Measurements from ENCODE around the gene MPL.

The MPL gene

GRCh38 chr1:43358746-43359693 lies 21.4 kb downstream of the MPL start, which contains the start of gene CDC20:
TSS of gene CDC20 (plus strand) at chr1:43358981. CDS start at chr1:43359216, 235 bp downstream.
- ChIA-PET CTCF (interaction anchor here (0.8 to 3.2 kb wide), 10 partner anchors 9 to 132 kb away, joined by 3 to 11 read pairs (median 6); partner anchors contain the start of genes ELOVL1, MED8 and SZT2), POLR2A (interaction anchor here (0.6 to 2.5 kb wide), 25 partner anchors 8 to 1416 kb away, joined by 3 to 34 read pairs (median 5); partner anchors contain the start of genes ELOVL1, KDM4A, MED8 and RPS8)
- Histone ChIP-seq H3K27ac (ENCODE audit: extremely low read depth, low read depth, low read length) (peak within 1 kb of the TSS; percentile 92), H3K36me3 (ENCODE audit: control insufficient read depth in 2 of 2, insufficient read depth in 1 of 2, low read length in 2 of 2) (peaks cover 17 to 49% of the 10 kb centered on the region in 2 experiments), H3K9me3 (ENCODE audit: control insufficient read depth, insufficient read depth, low read depth, low read length) (no peaks in the 10 kb centered on the region), H3K4me1 (ENCODE audit: control insufficient read depth, insufficient read depth, low read length) (peaks cover 6% of the 10 kb centered on the region), H3K4me3 (ENCODE audit: low read depth, low read length) (peak within 1 kb of the TSS; percentile 86)
- TF ChIP-seq, protein P1, sequence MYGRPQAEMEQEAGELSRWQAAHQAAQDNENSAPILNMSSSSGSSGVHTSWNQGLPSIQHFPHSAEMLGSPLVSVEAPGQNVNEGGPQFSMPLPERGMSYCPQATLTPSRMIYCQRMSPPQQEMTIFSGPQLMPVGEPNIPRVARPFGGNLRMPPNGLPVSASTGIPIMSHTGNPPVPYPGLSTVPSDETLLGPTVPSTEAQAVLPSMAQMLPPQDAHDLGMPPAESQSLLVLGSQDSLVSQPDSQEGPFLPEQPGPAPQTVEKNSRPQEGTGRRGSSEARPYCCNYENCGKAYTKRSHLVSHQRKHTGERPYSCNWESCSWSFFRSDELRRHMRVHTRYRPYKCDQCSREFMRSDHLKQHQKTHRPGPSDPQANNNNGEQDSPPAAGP (tag by site-specific recombination; IDR thresholded peaks at IDR 0.05), result no peak
- TF ChIP-seq ZNF157 (tag by site-specific recombination; IDR thresholded peaks at IDR 0.05), result no peak
- TF ChIP-seq, protein P2, sequence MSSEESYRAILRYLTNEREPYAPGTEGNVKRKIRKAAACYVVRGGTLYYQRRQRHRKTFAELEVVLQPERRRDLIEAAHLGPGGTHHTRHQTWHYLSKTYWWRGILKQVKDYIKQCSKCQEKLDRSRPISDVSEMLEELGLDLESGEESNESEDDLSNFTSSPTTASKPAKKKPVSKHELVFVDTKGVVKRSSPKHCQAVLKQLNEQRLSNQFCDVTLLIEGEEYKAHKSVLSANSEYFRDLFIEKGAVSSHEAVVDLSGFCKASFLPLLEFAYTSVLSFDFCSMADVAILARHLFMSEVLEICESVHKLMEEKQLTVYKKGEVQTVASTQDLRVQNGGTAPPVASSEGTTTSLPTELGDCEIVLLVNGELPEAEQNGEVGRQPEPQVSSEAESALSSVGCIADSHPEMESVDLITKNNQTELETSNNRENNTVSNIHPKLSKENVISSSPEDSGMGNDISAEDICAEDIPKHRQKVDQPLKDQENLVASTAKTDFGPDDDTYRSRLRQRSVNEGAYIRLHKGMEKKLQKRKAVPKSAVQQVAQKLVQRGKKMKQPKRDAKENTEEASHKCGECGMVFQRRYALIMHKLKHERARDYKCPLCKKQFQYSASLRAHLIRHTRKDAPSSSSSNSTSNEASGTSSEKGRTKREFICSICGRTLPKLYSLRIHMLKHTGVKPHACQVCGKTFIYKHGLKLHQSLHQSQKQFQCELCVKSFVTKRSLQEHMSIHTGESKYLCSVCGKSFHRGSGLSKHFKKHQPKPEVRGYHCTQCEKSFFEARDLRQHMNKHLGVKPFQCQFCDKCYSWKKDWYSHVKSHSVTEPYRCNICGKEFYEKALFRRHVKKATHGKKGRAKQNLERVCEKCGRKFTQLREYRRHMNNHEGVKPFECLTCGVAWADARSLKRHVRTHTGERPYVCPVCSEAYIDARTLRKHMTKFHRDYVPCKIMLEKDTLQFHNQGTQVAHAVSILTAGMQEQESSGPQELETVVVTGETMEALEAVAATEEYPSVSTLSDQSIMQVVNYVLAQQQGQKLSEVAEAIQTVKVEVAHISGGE (tag by site-specific recombination; conservative IDR thresholded peaks at IDR 0.05; ENCODE audit: low read depth), result peak; percentile 76
- TF ChIP-seq, protein P3, sequence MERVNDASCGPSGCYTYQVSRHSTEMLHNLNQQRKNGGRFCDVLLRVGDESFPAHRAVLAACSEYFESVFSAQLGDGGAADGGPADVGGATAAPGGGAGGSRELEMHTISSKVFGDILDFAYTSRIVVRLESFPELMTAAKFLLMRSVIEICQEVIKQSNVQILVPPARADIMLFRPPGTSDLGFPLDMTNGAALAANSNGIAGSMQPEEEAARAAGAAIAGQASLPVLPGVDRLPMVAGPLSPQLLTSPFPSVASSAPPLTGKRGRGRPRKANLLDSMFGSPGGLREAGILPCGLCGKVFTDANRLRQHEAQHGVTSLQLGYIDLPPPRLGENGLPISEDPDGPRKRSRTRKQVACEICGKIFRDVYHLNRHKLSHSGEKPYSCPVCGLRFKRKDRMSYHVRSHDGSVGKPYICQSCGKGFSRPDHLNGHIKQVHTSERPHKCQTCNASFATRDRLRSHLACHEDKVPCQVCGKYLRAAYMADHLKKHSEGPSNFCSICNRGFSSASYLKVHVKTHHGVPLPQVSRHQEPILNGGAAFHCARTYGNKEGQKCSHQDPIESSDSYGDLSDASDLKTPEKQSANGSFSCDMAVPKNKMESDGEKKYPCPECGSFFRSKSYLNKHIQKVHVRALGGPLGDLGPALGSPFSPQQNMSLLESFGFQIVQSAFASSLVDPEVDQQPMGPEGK (tag by site-specific recombination; IDR thresholded peaks at IDR 0.05), result peak; percentile 66
- TF ChIP-seq ZNF140 (tag by site-specific recombination; IDR thresholded peaks at IDR 0.05), result no peak
- TF ChIP-seq, protein P4, sequence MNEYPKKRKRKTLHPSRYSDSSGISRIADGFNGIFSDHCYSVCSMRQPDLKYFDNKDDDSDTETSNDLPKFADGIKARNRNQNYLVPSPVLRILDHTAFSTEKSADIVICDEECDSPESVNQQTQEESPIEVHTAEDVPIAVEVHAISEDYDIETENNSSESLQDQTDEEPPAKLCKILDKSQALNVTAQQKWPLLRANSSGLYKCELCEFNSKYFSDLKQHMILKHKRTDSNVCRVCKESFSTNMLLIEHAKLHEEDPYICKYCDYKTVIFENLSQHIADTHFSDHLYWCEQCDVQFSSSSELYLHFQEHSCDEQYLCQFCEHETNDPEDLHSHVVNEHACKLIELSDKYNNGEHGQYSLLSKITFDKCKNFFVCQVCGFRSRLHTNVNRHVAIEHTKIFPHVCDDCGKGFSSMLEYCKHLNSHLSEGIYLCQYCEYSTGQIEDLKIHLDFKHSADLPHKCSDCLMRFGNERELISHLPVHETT (tag by site-specific recombination; IDR thresholded peaks at IDR 0.05), result no peak
- TF ChIP-seq ZNF350 (tag by site-specific recombination; IDR thresholded peaks at IDR 0.05), result no peak
- no peak for TF ChIP-seq ZNF398 (tag by site-specific recombination; IDR thresholded peaks at IDR 0.05)
- no peak for TF ChIP-seq ZNF223 (tag by site-specific recombination; IDR thresholded peaks at IDR 0.05)
- peak; percentile 10; the same call in 1 of the 2 replicates for TF ChIP-seq ZNF704 (tag by site-specific recombination; IDR thresholded peaks at IDR 0.05)
- TF ChIP-seq, protein P5, sequence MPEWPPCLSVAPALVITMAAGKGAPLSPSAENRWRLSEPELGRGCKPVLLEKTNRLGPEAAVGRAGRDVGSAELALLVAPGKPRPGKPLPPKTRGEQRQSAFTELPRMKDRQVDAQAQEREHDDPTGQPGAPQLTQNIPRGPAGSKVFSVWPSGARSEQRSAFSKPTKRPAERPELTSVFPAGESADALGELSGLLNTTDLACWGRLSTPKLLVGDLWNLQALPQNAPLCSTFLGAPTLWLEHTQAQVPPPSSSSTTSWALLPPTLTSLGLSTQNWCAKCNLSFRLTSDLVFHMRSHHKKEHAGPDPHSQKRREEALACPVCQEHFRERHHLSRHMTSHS (tag by site-specific recombination; IDR thresholded peaks at IDR 0.05), result no peak
- TF ChIP-seq ZNF426 (tag by site-specific recombination; IDR thresholded peaks at IDR 0.05), result no peak
- no peak for TF ChIP-seq ZNF404 (tag by site-specific recombination; IDR thresholded peaks at IDR 0.05)
- TF ChIP-seq ZBTB48 (tag by site-specific recombination; IDR thresholded peaks at IDR 0.05), result peak; percentile 72
- TF ChIP-seq ZNF596 (tag by site-specific recombination; IDR thresholded peaks at IDR 0.05), result no peak
- TF ChIP-seq ZNF76 (tag by site-specific recombination; IDR thresholded peaks at IDR 0.05; ENCODE audit: borderline replicate concordance, low read depth), result peak; percentile 59; the same call in 1 of the 2 replicates
- TF ChIP-seq ZNF19 (tag by site-specific recombination; IDR thresholded peaks at IDR 0.05; ENCODE audit: low read depth), result no peak
- TF ChIP-seq OVOL3 (tag by site-specific recombination; IDR thresholded peaks at IDR 0.05), result peak; percentile 59; the same call in 1 of the 2 replicates
- TF ChIP-seq GLI4 (tag by site-specific recombination; IDR thresholded peaks at IDR 0.05), result no peak
- TF ChIP-seq, protein P6, sequence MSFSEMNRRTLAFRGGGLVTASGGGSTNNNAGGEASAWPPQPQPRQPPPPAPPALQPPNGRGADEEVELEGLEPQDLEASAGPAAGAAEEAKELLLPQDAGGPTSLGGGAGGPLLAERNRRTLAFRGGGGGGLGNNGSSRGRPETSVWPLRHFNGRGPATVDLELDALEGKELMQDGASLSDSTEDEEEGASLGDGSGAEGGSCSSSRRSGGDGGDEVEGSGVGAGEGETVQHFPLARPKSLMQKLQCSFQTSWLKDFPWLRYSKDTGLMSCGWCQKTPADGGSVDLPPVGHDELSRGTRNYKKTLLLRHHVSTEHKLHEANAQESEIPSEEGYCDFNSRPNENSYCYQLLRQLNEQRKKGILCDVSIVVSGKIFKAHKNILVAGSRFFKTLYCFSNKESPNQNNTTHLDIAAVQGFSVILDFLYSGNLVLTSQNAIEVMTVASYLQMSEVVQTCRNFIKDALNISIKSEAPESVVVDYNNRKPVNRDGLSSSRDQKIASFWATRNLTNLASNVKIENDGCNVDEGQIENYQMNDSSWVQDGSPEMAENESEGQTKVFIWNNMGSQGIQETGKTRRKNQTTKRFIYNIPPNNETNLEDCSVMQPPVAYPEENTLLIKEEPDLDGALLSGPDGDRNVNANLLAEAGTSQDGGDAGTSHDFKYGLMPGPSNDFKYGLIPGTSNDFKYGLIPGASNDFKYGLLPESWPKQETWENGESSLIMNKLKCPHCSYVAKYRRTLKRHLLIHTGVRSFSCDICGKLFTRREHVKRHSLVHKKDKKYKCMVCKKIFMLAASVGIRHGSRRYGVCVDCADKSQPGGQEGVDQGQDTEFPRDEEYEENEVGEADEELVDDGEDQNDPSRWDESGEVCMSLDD (tag by site-specific recombination; IDR thresholded peaks at IDR 0.05), result 0 out of 2 replicates have a peak, but pooled peaks have one; percentile 39

Measured in HEK293 (cell line).